ENCODE results near the gene TRIM10. TPM values are rescaled to one million over a fixed set of nuclear protein-coding genes. Genes with fewer than 3 reads are reported as not detected.

The TRIM10 gene
- total and polyA plus RNA-seq, 11 donors, result not detected

DNA sequence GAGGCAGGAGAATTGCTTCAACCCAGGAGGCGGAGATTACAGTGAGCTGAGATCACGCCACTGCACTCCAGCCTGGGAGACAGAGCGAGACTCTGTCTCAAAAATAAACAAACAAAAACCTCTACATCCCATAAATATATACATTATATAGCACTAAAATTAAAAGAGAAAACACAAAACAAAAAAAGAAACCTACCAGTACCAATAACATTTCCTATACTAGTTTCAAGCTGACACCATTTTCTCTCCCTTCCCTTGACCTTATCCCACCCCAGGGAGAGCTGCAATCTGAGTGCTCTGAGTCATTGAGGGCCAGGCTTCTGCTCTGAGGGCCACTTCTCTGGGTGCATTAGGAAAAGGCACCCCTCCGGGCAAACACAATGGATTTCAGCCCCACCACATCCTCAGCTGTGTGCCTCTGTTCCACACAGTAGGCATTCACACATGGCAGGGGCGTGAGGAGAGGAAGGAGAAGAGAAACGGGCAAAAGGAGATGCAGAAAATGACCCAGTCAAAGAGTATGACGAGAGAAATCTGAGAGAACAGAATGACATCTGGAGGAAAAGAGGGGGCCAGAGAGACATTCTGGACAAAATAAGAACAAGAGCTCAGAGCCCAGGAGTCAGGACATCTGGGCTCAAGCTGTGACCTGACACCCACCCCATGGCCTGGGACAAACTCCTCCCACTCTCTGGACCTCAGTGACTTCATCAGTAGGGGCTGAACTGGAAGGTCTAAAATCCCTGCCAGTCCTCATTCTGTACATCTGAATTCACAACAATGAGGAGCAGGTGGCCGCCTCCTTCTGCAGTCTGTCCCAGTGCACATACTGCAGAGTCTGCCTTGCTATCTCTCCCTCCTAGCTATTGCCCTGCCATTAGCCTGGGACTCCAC lies 34.0 kb upstream of the TRIM10 start:
- Histone ChIP-seq H3K27ac (no peak overlapping the region), H3K4me3 (no peak overlapping the region), H3K9me3 (no peaks in the 10 kb centered on the region), H3K27me3 (no peaks in the 10 kb centered on the region), H3K36me3 (peaks cover 0 to 95% (median 92%) of the 10 kb centered on the region in 9 donors), H3K4me1 (no peaks in the 10 kb centered on the region)
- TF ChIP-seq, protein P1, sequence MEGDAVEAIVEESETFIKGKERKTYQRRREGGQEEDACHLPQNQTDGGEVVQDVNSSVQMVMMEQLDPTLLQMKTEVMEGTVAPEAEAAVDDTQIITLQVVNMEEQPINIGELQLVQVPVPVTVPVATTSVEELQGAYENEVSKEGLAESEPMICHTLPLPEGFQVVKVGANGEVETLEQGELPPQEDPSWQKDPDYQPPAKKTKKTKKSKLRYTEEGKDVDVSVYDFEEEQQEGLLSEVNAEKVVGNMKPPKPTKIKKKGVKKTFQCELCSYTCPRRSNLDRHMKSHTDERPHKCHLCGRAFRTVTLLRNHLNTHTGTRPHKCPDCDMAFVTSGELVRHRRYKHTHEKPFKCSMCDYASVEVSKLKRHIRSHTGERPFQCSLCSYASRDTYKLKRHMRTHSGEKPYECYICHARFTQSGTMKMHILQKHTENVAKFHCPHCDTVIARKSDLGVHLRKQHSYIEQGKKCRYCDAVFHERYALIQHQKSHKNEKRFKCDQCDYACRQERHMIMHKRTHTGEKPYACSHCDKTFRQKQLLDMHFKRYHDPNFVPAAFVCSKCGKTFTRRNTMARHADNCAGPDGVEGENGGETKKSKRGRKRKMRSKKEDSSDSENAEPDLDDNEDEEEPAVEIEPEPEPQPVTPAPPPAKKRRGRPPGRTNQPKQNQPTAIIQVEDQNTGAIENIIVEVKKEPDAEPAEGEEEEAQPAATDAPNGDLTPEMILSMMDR (IDR thresholded peaks at IDR 0.05), result no peak
- no peak for TF ChIP-seq POLR2A (IDR thresholded peaks at IDR 0.05)
- WGBS, 4 donors, result 83 to 92% (median 89%) methylated on average over 7 to 8 of the region's 8 CpGs
- peak in 3 of 4 donors; percentile 14 to 41 (median 22) for ATAC-seq
- intact Hi-C loops (cut with DNase I), result no loop called here
- no peak for DNase-seq

DNA sequence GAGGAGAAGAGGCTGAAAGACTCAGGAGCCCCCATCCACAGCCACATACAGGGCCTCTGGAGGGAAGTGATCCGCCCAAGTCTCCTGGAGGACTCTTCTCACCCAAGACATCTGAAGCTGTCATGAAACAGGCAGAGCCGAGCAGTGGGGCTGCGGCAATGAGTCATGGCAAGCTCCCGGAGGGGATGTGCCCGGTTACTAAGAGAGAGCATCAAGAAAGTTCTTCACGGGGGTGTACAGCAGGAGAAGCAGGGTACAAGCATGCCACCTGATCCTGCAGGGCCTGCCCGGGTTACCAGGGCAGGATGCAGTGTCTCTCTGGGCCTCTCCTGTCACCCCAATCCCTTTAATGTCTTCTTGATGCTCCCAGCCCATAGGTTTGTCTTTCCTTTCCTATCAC lies 31.1 kb upstream of the TRIM10 start:
- H3K4me3 ChIP-seq, result no peak overlapping the region
- intact Hi-C loops (cut with DNase I), result no loop called here
- H3K27me3 ChIP-seq, result no peaks in the 10 kb centered on the region
- DNase-seq (no peak), ATAC-seq (peak in 1 of 4 donors; percentile 18)
- no peak for TF ChIP-seq POLR2A (IDR thresholded peaks at IDR 0.05)
- TF ChIP-seq, protein P1 (IDR thresholded peaks at IDR 0.05), result no peak
- no peak overlapping the region for H3K27ac ChIP-seq
- H3K36me3 ChIP-seq, result peaks cover 0 to 95% (median 91%) of the 10 kb centered on the region in 9 donors
- H3K9me3 ChIP-seq, result no peaks in the 10 kb centered on the region
- 91 to 94% (median 93%) methylated on average over 7 of the region's 7 CpGs for WGBS, 4 donors
- no peaks in the 10 kb centered on the region for H3K4me1 ChIP-seq

- ATAC-seq, result no peak
- Histone ChIP-seq H3K4me3 (no peak overlapping the region), H3K27me3 (no peaks in the 10 kb centered on the region), H3K4me1 (no peaks in the 10 kb centered on the region), H3K36me3 (peaks cover 0 to 85% (median 80%) of the 10 kb centered on the region in 9 donors), H3K27ac (no peak overlapping the region), H3K9me3 (no peaks in the 10 kb centered on the region)
- no peak for DNase-seq
- WGBS, 4 donors, result 94 to 98% (median 97%) methylated on average over 5 of the region's 5 CpGs
- TF ChIP-seq POLR2A (IDR thresholded peaks at IDR 0.05), result no peak
- TF ChIP-seq, protein P1 (IDR thresholded peaks at IDR 0.05), result no peak
- intact Hi-C loops (cut with DNase I), result no loop called here
Observed at GRCh38 chr6:30188541-30188940, 27.5 kb upstream of the TRIM10 start.

DNA sequence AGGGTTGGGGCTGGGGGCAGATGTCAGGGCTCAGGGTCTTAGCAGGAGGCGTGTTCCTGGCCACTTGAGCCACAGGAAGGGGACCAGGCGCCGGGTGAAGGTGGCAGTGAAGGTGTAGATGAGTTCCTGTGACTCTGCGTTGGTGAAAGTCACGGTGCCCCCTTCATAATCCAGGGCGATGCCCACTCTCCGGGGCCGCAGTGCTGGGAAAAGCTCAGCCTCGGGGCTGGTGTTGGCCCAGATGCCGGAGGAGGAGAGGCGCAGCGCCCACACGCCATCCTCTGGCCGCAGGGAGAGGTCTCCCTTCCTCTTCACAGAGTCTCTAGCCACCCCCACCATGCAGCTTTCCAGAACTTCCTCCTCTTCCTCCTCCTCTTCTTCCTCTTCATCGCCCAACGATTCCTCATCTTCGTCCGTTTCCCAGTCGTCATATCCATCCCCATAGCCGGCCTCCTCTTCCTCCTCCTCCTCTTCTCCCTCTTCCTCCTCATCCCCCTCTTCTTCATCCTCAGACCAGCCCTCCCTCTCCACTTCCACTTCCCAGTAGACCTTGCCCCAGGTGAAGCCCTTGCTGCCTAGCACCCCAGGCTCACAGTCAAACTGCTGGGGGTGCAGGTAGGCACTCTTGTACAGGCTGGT lies 25.0 kb upstream of the TRIM10 start:
- Histone ChIP-seq H3K36me3 (peaks cover 0 to 63% (median 57%) of the 10 kb centered on the region in 9 donors), H3K4me3 (no peak overlapping the region), H3K27me3 (no peaks in the 10 kb centered on the region), H3K4me1 (no peaks in the 10 kb centered on the region), H3K27ac (no peak overlapping the region), H3K9me3 (no peaks in the 10 kb centered on the region)
- 90 to 93% (median 92%) methylated on average over 20 of the region's 20 CpGs for WGBS, 4 donors
- no peak for DNase-seq
- intact Hi-C loops (cut with DNase I), result no loop called here
- TF ChIP-seq POLR2A (IDR thresholded peaks at IDR 0.05), result no peak
- TF ChIP-seq, protein P1 (IDR thresholded peaks at IDR 0.05), result no peak
- peak in 1 of 4 donors; percentile 28 for ATAC-seq
